T-helper 2 cell treated with Interferon-gamma antibody and Interleukin-4, amounts not matched to agents 100 ng/mL and 5 ng/mL, for 36 hours (primary cell): ENCODE measurements around the gene FBN3. TPM values are rescaled to one million over a fixed set of nuclear protein-coding genes. Genes with fewer than 3 reads are reported as not detected.
"Not testable (repeated sequence)": the region's sequence is repeated elsewhere in the genome, so short reads cannot be mapped to it uniquely, and the experiment has no call there.

ENCODE experiments used
- intact Hi-C: fragments of 100-400 bp; cut with micrococcal nuclease; formaldehyde crosslinking; loops from one replicate; pipeline ENCODE4 v1.15.1; 2023
- total RNA-seq: library from RNA; stranded (reverse); gene quantifications from 2 replicates; pipeline ENCODE4 v1.2.3, GENCODE V29; 2022

The FBN3 gene
- total RNA-seq, 1 donor from 2014 or later, result not detected

GRCh38 chr19:8064911-8065874 is 84.2 kb downstream of the FBN3 start:
- intact Hi-C loops, result no loop called here

GRCh38 chr19:8057545-8058270 is 91.7 kb downstream of the FBN3 start:
- intact Hi-C loops, result no loop called here

- intact Hi-C loops, result no loop called here
These were observed 92.9 kb downstream of the FBN3 start for GRCh38 chr19:8056533-8056932.

DNA sequence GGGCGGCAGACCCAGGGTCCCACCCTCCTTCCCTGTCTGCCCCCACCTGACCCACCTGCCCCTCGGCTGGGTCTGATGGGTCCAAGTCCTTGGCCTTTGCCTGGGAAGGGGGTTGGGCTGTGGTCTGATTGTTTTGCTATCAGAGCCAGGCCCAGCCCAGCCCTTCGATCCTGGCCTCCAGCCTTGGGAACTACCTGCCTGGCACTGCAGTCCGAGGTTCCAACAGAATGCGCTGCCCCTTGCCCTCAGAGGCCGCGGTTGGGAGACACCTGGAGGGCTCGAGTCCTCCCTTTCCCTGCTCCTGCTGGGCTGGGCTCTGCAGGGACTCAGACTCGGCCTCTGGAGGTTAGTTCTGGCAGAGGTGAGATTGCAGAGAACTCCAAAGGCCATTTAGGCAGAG is 95.2 kb downstream of the FBN3 start:
- intact Hi-C loops, result no loop called here

DNA sequence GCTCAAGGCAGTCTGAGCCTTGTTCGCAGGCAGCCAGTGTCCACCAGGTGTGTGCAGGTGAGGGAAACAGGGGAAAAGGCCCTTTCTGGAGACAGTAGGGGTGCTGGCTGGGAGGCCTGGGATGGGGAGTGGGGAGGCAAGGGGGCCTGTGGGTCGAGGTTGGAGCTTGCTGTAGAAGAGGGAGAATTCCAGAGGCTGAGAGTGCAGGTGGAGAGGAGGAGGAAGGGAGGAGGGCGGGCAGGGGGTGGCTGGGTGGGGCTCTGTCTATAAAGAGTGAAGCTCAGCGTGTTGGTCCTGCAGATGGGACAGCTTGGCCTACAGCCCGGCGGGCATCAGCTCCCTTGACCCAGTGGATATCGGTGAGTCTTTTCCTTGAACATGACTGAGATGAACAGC is 96.9 kb downstream of the FBN3 start, which contains the start of gene CCL25:
Gene CCL25, plus strand, starts transcription at position 297 of the 396 bp plus-strand sequence. CDS start 290 bp downstream, outside the sequence.
- intact Hi-C loops, result no loop called here

DNA sequence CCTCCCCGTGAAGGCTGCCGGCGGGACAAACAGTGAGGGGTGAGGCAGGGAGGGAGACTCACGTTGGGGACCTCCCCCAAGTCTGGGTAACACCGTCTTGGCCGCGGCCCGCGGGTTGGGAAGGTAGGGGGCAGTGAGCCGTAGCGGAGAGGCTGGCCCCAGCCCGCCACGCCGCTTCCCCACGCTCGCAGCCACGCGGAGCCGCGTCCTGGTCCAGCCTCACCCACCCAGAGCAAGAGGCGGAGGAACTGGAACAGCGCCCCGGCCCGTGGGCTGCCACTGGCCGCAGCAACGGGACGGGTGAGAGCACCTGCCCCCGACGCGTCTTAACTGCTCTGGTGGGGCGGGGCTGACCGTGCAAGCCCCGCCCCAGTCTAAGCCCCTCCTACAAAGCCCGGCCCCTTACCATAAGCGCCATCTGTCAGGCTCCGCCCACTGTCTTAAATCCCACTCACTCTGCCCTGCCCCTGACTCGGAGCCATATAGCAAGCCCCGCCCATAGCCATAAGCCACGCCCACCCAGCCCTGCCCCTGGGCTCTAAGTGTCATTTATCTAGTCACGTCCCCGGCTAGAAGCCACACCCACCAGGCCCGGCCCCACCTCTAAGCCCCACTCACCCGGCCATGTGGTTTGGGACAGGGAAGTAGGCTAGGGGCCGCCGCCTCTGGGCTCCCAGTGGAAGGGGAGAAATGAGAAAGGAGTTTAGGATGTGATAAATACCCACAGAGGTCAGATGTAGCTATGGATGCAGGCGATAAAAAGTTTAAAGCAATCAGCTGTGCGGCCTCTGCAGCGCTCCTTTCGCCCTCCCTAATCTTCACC is 98.9 kb downstream of the FBN3 start:
- intact Hi-C loops, result no loop called here

- intact Hi-C loops, result no loop called here
These were observed 102.7 kb downstream of the FBN3 start for GRCh38 chr19:8046569-8047165.

DNA sequence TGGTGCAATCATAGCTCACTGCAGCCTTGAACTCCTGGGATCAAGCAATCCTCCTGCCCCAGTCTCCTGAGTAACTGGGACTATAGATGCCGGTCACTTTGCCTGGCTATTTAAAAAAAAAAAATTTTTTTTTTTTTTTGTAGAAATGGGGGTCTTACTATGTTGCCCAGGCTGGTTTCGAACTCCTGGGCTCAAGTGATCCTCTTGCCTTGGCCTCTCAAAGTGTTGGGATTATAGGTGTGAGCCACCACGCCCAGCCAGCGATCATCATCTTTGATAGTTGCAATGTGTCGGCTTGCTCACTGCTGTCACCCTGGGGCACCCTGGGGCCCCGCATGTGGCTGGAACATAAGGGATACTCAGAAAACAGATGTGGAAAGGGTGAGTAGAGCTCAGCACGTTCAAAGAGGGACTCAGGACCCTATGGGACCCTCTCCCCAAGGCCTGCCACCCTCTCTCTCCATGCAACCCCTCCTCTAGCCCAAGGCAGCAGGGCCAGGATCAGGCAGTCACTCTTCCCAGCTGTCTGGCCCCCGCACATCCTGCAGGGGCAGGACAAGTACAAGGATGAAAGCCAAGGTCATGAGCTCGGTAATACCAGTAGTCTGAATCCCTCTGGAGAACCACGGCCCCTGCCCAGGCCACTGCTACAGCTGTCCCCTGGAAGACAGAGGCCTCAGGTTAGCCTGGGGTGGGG is 103.4 kb downstream of the FBN3 start:
- intact Hi-C loops, result no loop called here

DNA sequence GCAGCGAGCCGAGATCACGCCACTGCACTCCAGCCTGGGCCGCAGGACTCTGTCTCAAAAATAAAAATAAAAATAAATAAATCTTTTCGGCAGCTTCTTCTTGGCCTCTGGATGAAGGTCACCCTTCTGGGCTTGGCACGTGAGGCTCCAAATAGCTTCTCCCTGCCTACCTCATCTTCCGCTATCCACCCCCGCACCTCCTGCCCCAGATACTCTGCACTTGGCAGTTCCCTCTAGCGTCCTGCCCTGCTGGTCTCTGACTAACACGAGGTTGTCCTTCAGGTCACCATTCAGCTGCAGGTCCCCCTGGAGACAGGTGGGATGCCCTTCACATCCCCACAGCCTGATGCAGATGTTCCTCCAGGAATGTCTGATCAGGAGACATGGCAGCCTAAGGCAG is 105.4 kb downstream of the FBN3 start:
- intact Hi-C loops, result no loop called here

DNA sequence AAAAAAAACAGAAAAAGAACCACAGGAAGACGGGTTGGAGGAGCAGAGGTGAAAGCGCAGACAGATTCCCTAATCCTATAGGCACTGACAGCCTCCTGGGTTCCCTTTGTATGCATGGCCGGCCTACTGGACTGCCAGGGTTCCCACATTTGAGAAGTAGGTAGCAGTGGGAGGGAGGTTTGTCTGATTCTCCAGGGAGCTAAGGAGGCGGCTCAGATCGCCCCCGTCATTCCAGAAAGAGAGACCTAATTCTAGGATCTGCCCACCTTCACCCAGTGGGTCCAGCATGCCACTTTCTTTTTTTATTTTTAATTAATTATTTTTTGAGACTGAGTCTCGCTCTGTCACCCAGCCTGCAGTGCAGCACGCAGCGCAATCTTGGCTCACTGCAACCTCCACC is 106.5 kb downstream of the FBN3 start:
- intact Hi-C loops, result no loop called here

DNA sequence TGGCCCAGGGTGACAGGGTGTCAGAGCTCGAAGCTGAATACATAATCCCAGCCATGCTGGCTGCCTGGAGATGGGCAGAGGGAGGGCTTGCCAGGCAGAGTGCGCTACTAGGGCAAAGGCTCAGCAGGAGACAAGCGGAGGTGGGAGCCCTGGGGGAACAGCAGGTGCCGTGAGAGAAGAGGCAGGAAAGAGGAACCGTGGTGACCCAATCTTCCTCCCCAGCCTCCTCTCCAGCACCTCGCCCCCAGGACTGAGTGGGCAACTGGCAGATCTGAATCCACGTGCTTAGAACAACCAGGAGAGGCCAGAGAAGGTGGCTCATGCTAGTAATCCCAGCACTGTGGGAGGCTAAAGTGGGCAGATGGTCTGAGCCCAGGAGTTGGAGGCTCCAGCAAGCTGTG is 107.9 kb downstream of the FBN3 start:
- intact Hi-C loops, result no loop called here

- intact Hi-C loops, result no loop called here
These were observed 110.2 kb downstream of the FBN3 start for GRCh38 chr19:8039231-8039630.

DNA sequence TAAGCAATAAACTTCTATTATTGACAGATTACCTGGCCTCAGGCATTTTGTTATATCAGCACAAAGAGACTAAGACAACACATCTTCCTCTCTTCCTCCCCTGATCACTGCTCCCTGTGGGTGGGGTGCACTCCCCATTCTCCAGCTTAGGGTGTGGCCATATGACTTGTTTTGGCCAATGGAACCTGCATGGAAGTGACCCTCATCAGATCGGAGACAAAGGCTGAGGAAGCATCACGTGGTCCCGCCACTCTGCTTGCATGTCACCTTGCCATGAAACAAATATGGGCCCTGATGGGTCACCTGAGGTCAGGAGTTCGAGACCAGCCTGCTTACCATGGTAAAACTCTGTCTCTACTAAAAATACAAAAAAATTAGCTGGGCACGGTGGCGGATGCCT is 110.6 kb downstream of the FBN3 start:
- intact Hi-C loops, result no loop called here

- intact Hi-C loops, result no loop called here
These were observed 112.8 kb downstream of the FBN3 start for GRCh38 chr19:8036434-8037099.

DNA sequence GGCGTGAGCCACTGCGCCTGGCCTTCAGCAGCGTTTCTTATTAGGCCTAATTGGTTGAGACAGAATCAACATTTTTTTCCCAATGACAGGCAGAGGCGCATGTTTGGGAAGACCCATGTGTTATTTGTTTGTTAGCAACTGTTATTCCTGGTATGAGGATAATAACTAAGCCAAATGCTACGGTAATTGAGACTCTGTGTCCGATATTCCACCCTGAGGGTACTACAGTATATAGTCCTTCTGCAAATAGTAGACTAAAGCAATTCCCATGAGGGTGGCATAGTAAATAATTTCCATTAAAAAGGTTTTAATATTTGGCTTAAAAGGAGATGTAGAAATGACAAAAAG is 115.2 kb downstream of the FBN3 start:
- intact Hi-C loops, result no loop called here

DNA sequence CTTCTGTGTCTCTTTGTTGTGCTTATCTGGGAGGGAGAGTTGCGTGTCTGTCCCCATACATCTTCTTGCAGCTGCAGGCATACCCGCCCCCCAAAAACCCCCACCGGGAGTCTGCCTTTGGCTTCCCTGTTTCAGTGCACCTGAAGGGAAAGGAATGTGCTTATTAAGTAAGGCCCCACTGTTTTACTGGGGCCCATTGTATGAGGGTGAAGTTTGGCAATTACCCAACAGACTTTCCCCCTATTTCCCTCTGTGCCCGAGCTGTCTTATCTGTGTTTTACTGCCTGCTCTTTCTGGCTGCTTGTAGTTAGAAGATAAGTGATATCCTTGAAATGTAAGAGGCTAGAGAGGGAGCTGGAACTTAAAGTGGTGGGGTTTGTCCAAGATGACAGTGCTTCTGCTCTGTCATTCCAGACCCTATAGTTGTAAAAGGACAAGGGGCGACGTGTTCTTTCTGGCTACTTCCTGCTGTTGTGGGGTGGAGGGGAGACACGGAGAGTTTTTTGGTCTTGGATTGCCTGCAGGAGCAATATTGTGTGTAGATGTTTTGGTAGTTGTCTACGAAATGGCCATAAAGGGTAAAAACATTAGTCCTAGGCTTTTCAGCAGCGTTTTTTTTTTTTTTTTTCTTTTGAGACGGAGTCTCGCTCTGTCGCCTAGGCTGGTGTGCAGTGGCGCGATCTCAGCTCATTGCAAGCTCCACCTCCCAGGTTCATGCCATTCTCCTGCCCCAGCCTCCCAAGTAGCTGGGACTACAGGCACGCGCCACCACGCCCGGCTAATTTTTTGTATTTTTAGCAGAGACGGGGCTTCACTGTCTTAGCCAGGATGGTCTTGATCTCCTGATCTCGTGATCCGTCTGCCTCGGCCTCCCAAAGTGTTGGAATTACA is 115.9 kb downstream of the FBN3 start:
- intact Hi-C loops, result not testable (repeated sequence)

DNA sequence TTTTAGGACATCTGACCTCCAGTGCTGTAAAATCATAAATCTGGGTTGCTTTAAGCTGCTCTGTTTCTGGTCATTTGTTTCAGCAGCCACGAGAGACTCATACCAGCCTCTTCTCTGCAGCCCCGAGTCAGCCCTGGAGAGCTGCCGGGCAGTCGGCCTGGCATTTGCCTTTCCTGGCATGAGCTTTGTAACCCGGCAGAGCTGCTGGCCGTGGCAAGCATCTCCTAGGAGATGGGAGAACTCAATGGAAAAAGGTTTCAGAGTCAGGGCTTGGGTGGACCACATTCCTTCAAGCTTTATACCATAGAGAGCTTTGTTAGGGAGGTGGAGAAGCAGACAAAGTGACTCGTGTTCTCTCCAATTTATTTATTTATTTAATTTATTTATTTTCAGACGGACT is 118.4 kb downstream of the FBN3 start:
- intact Hi-C loops, result no loop called here

- intact Hi-C loops, result no loop called here
These were observed 120.4 kb downstream of the FBN3 start for GRCh38 chr19:8028951-8029491.

GRCh38 chr19:8025316-8025715 is 124.1 kb downstream of the FBN3 start:
- intact Hi-C loops, result no loop called here
